Caki2 (cell line): ENCODE measurements around the gene MGAT4B. TPM values are rescaled to one million over a fixed set of nuclear protein-coding genes. Genes with fewer than 3 reads are reported as not detected.
"Not testable (repeated sequence)": the region's sequence is repeated elsewhere in the genome, so short reads cannot be mapped to it uniquely, and the experiment has no call there.

Experiments used
- DNase-seq: peaks from one replicate; pipeline ENCODE4 v3.0.0-alpha.2; 2015; ENCODE audit warnings: low read depth
- in situ Hi-C: cut with HindIII; loops from 2 replicates; pipeline ENCODE4 v1.10.0; 2016; ENCODE audit warnings: low sequenced_read_pairs, low pct_unique_long_range_greater_than_20kb, mixed read lengths
- total RNA-seq: library from RNA; depleted of rRNA; stranded (reverse); fragments of >200 nt; shearing (Covaris generic); gene quantifications from 2 replicates; pipeline ENCODE4 v1.2.3, GENCODE V29; 2014; ENCODE audit warnings: low replicate concordance; rRNA removed

Gene MGAT4B
- total RNA-seq: 656 and 666 TPM in 2 replicates

GRCh38 chr5:179806250-179807048 is at the start of gene MGAT4B:
TSS of gene MGAT4B (minus strand) at chr5:179806866. CDS start at chr5:179806583, 283 bp downstream.
- DNase-seq: peak; percentile 72
- in situ Hi-C loops: no loop called here

DNA sequence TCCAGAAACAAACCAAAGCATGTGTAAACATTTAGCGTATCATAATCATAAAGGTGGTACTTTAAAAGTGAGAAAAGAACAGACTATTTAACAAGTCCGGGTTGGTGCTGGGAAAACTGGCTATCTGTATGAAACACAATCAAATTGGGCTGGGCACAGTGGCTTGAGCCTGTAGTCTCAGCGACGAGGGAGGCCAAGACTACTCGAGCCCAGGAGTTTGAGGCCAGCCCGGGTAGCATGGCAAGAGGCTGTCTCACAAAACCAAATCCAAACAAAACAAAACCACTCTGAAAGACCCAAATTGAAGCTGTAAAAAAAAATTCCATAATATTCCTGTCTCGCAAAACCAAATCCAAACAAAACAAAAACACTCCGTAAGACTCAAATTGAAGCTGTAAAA is 47.7 kb upstream of the MGAT4B start:
- no peak for DNase-seq
- in situ Hi-C loops: no loop called here

DNA sequence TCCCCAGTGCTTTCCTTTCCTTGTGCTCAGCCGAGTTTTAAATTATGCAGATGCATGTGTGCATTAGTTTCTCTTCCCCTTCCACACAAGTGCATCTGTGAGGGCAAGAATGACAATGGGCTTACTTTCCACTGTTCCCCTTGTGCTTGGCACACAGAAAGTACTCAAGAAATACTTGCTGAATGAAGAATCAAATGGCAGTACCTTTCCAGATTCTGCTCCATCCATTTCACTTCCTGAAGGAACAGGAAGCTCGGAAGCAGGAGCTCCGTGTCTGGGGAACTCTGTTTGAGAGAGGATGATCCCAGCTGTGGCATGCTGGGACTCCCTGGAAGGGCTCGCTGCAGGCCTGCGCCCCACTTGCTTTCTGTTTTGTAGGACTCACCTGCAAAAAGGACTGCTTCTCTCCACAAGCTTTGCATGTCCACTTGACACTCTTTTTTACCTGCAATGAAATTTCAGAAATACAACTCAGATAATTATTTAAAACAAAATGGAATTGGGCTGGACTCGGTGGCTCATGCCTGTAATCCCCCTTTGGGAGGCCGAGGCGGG is 46.4 kb upstream of the MGAT4B start:
- DNase-seq: no peak
- in situ Hi-C loops: no loop called here

DNA sequence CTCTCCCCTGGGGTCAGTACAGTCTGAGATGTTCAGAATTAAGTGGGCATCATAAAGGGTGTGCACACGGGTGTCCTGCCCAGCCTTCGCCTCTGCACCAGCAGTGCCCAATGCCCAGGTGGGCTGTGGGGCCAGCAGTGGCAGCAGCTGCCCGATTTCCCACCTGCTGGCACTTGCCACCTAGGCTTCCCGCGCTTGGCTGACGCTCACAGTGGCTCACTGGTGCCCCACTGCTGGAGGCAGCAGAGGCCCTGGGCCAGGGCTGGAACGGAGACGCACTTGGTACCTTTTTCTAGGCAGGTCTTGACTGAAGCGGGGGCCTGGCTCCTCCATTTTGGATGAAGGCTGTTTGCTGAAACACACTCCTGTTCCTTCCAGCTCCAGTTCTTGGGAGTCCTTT is 35.0 kb upstream of the MGAT4B start:
- no peak for DNase-seq
- in situ Hi-C loops: no loop called here

DNA sequence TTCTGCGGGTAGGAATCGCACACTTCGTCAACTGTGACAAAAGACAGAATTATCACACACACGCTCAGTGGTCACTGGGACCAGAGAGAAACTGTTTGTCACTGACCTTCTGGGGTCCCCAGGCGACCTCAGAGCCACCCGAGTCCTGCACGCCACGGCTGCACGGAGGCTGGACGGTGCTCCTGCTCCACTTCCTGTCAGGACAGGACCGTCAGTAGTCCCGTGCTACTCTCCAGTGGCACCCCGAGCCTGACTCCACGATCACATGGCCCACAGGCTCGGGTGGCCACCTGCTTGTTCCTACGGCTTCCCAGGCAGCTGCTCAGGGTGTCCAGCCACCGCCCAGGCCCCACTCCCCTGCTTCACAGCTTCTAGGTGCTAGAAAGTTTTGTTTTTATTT is 34.1 kb upstream of the MGAT4B start:
- in situ Hi-C loops: no loop called here
- DNase-seq: no peak

DNA sequence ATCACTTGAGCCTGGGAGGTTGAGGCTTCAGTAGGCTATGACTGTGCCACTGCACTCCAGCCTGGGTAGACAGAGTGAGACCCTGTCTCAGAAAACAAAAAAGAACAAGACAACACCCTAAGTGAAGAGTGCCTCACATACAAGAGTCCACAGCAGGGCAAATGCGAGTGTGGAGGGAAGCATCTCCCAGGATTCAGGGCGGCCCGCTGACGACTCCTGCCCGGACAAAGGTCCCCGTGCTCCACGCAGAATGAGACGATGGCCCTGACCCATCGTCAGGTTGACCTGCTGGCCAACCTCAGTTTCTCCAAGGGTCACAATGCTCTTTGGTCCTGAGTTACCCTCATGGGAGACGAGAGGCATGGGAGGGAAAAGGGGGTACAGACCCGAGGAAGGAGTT is 33.7 kb upstream of the MGAT4B start:
- in situ Hi-C loops: no loop called here
- DNase-seq: no peak

- peak; percentile 63 for DNase-seq
- in situ Hi-C loops: no loop called here
Measured at GRCh38 chr5:179839328-179840256, 32.9 kb upstream of the MGAT4B start.

GRCh38 chr5:179837076-179838011 is 30.7 kb upstream of the MGAT4B start:
- in situ Hi-C loops: no loop called here
- DNase-seq: peak; percentile 60

- peak; percentile 70 for DNase-seq
- in situ Hi-C loops: no loop called here
Measured at GRCh38 chr5:179836225-179837019, 29.8 kb upstream of the MGAT4B start.

DNA sequence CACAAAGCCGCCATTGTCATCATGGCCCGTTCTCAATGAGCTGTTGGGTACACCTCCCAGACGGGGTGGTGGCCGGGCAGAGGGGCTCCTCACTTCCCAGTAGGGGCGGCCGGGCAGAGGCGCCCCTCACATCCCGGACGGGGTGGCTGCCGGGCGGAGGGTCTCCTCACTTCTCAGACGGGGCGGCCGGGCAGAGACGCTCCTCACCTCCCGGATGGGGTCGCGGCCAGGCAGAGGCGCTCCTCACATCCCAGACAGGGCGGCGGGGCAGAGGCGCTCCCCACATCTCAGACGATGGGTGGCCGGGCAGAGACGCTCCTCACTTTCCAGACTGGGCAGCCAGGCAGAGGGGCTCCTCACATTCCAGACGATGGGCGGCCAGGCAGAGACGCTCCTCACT is 28.2 kb upstream of the MGAT4B start:
- in situ Hi-C loops, DNase-seq: not testable (repeated sequence)

GRCh38 chr5:179834120-179834519 is 27.5 kb upstream of the MGAT4B start:
- no peak for DNase-seq
- in situ Hi-C loops: no loop called here

- no peak for DNase-seq
- in situ Hi-C loops: no loop called here
Measured at GRCh38 chr5:179833709-179834070, 27.0 kb upstream of the MGAT4B start.

GRCh38 chr5:179833056-179833708 is 26.5 kb upstream of the MGAT4B start:
- peak; percentile 35 for DNase-seq
- in situ Hi-C loops: no loop called here

DNA sequence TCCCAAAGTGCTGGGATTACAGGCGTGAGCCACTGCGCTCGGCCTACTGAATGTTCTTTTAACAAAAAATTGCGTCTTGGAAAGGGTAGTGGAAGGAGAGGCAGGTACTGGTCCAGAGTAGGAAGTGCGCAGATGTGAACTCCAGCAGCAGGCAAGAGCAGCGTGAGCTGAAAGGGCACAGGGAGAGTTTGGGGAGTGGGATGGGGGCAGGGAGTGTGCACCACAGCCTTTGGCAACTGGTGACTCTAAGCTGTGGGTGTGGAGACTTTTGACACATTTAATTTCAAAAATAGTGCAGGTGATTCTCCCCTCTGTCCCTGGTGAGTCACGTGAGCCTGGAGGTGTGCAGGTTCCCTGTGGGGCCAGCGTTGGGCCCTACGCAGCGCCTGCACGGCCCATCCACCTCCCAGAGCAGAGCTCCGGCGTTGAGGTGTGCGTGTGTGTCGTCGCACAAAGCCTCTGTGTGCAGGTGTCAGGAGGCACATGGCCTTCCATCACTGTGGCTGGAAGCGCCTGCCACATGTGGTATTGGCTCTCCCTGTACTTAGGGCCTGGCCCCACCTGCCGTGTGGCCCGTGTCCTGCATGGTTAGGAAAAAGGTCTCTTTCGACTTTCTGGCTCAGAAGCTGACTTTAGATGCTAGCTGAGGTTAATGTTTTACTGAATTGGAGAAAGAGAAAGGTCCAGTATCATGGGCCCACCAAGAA is 25.5 kb upstream of the MGAT4B start:
- in situ Hi-C loops: no loop called here
- DNase-seq: peak; percentile 26

DNA sequence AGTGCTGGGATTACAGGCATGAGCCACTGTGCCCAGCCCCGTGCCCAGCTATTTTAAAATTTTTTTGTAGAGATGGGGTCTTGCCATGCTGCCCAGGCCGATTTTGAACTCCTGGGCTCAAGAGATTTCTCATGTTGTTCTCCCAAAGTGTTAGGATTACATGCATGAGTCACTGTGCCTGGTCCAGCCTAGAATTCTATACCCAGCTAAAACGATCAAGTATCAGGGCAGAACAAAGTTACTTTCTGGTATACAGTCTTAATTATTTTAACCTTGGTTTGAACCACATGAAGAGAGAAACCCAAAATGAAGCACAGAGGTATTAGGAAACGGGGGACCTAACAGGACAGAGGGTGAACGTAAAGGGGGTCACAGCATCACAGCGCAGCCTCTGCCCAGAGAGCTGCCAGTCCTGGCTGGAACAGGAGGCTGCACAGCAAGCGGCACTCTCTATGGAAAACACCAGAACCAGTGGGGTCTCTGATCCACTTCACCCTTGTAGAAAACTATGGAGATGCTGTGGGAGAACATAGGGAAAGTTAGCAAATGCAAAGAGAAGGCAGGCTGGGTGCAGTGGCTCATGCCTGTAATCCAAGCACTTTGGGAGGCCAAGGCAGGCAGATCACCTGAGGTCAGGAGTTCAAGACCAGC is 24.3 kb upstream of the MGAT4B start:
- in situ Hi-C loops: no loop called here
- no peak for DNase-seq
